ENCODE measurements around the gene TAS2R43.
"Not testable (repeated sequence)": the region's sequence is repeated elsewhere in the genome, so short reads cannot be mapped to it uniquely, and the experiment has no call there.

GRCh38 chr12:11114130-11114529 is 22.0 kb upstream of the TAS2R43 start:
- not testable (repeated sequence) for TF ChIP-seq POLR2AphosphoS5 (IDR thresholded peaks at IDR 0.05; ENCODE audit: low read depth, low read length); CTCF (IDR thresholded peaks at IDR 0.05; ENCODE audit: control extremely low read depth in 1 of 3, insufficient read depth in 1 of 3, low read depth in 1 of 3, low read length in 3 of 3); POLR2A (IDR thresholded peaks at IDR 0.05; ENCODE audit: control extremely low read depth in 1 of 2, low read depth in 2 of 2, low read length in 2 of 2); EZH2 (IDR thresholded peaks at IDR 0.05; ENCODE audit: low read depth, low read length, severe bottlenecking); TAF1 (IDR thresholded peaks at IDR 0.05; ENCODE audit: low read depth, low read length); KDM4A (IDR thresholded peaks at IDR 0.05; ENCODE audit: low read depth, low read length, severe bottlenecking); CHD2 (IDR thresholded peaks at IDR 0.05; ENCODE audit: low read length); EP300 (IDR thresholded peaks at IDR 0.05; ENCODE audit: borderline replicate concordance in 1 of 2, low read depth in 2 of 2, low read length in 2 of 2); YY1 (IDR thresholded peaks at IDR 0.05; ENCODE audit: low read depth, low read length); EGR1 (IDR thresholded peaks at IDR 0.05; ENCODE audit: borderline replicate concordance, low read depth, low read length)

All from H1 (cell line).